Thymus (tissue), 11 donors: Measurements from ENCODE around the gene UGT1A7. TPM values are rescaled to one million over a fixed set of nuclear protein-coding genes. Genes with fewer than 3 reads are reported as not detected.
A peak's percentile ranks its signal among the peaks of the same experiment; 100 is the strongest.

Experiments
- DNase-seq, 9 donors: peaks; one replicate each; pipeline ENCODE4 v3.0.0-alpha.2; 2013; ENCODE audit warnings: low spot score in 9 of 9, low read depth in 6 of 9, missing footprints in 1 of 9
- H3K27ac ChIP-seq, 2 donors: one replicate each; pipeline ENCODE4 v1.5.1; 2013; ENCODE audit warnings: control low read depth in 1 of 2, low read depth in 1 of 2, low read length in 1 of 2, mild to moderate bottlenecking in 1 of 2, moderate library complexity in 1 of 2
- H3K27me3 ChIP-seq, 2 donors: one replicate each; pipeline ENCODE4 v1.5.1; 2013; ENCODE audit warnings: low read length in 1 of 2; ENCODE audit not compliant: control insufficient read depth in 2 of 2, insufficient read depth in 1 of 2
- H3K36me3 ChIP-seq, 2 donors: one replicate each; pipeline ENCODE4 v1.5.1; 2013; ENCODE audit warnings: low read length in 1 of 2, mild to moderate bottlenecking in 1 of 2, moderate library complexity in 1 of 2; ENCODE audit not compliant: control insufficient read depth in 2 of 2, insufficient read depth in 2 of 2
- H3K4me1 ChIP-seq, 2 donors: one replicate each; pipeline ENCODE4 v1.5.1; 2013; ENCODE audit warnings: low read length in 2 of 2; ENCODE audit not compliant: control insufficient read depth in 2 of 2, insufficient read depth in 2 of 2
- H3K4me3 ChIP-seq, 2 donors: one replicate each; pipeline ENCODE4 v1.5.1; 2013; ENCODE audit warnings: low read length in 2 of 2, control low read depth in 1 of 2, mild to moderate bottlenecking in 1 of 2
- H3K9me3 ChIP-seq, 2 donors: one replicate each; pipeline ENCODE4 v1.5.1; 2013; ENCODE audit warnings: low read length in 1 of 2, mild to moderate bottlenecking in 1 of 2; ENCODE audit not compliant: control insufficient read depth in 2 of 2, insufficient read depth in 1 of 2
- WGBS: extraction: QIAGEN DNeasy Blood & Tissue Kit; methylation state at CpG from one replicate; pipeline ENCODE4 v1.1.7; 2013; 5-methylcytosine and 5-hydroxymethylcytosine counted together
- polyA plus RNA-seq: library from polyadenylated mRNA; stranded (reverse); fragments of 200-250 nt; gene quantifications from one replicate; pipeline ENCODE4 v1.2.3, GENCODE V29; 2013
- total RNA-seq: library from RNA; stranded (reverse); fragments of 120-200 nt; gene quantifications from one replicate; pipeline ENCODE4 v1.2.4, GENCODE V29; 2013
- donor health status: healthy.

UGT1A7 gene
- total and polyA plus RNA-seq, 2 donors: 0.11 to 0.19 TPM

GRCh38 chr2:233702238-233702637 is 20.5 kb downstream of the UGT1A7 start:
- no peaks in the 10 kb centered on the region for H3K9me3 ChIP-seq
- H3K27ac ChIP-seq: no peak overlapping the region
- 77% methylated on average over 3 of the region's 3 CpGs for WGBS
- H3K27me3 ChIP-seq: no peaks in the 10 kb centered on the region
- H3K36me3 ChIP-seq: no peaks in the 10 kb centered on the region
- H3K4me3 ChIP-seq: no peak overlapping the region
- H3K4me1 ChIP-seq: no peaks in the 10 kb centered on the region
- no peak for DNase-seq

- Histone ChIP-seq H3K27me3 (no peaks in the 10 kb centered on the region), H3K36me3 (no peaks in the 10 kb centered on the region), H3K27ac (no peak overlapping the region), H3K4me3 (no peak overlapping the region), H3K4me1 (peaks cover 0 to under 1% of the 10 kb centered on the region in 2 donors), H3K9me3 (no peaks in the 10 kb centered on the region)
- no peak for DNase-seq
- WGBS: 71% methylated on average over 4 of the region's 4 CpGs
Observed at GRCh38 chr2:233705911-233706506, 24.3 kb downstream of the UGT1A7 start.

DNA sequence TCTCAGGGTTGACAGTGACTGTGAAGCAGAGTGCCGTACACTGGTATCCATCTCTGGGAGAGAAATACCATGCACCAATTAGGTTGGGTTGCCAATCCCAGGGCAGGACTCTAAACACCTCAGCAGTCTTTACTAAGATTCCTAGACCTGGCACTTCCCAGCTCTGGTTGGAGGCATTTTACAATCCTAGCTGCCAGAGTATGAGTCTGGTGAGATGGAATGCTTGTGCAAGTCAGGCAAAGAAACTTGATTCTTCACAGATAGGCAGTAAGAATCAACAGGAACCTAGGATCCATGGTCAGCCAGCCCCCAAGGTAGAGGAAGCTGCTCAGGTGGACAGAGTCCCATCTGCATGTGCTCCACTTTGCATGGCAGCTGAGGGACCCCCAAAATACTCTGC is 25.0 kb downstream of the UGT1A7 start:
- no peak for DNase-seq
- H3K36me3 ChIP-seq: no peaks in the 10 kb centered on the region
- WGBS: 0% methylated on average over 1 of the region's 1 CpG
- peaks cover 0 to 8% of the 10 kb centered on the region in 2 donors for H3K4me1 ChIP-seq
- no peak overlapping the region for H3K27ac ChIP-seq
- no peaks in the 10 kb centered on the region for H3K27me3 ChIP-seq
- H3K9me3 ChIP-seq: no peaks in the 10 kb centered on the region
- no peak overlapping the region for H3K4me3 ChIP-seq

GRCh38 chr2:233707940-233708644 is 26.4 kb downstream of the UGT1A7 start:
- peaks cover 0 to 18% of the 10 kb centered on the region in 2 donors for H3K4me1 ChIP-seq
- H3K36me3 ChIP-seq: no peaks in the 10 kb centered on the region
- H3K27me3 ChIP-seq: no peaks in the 10 kb centered on the region
- no peak overlapping the region for H3K4me3 ChIP-seq
- no peaks in the 10 kb centered on the region for H3K9me3 ChIP-seq
- WGBS: 94% methylated on average over 10 of the region's 10 CpGs
- no peak for DNase-seq
- H3K27ac ChIP-seq: no peak overlapping the region

DNA sequence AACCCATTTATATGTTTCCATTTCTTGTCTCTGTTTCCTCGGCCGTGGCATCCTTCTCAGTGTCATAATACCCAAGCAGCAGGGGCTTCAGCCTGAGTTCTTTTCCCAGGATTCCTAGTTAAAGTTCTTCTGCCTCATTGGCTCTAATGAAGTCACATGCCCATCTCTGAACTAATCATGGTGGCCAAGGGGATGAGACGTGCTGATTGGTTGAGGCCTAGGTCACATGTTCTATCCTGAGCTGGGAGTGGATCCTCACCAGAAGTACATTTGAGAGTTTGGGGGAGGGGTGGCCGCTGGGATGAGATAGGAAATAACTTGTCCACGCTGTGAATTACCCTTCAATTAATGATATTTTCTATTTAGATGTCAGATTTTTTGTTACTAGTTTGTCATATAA is 27.2 kb downstream of the UGT1A7 start:
- H3K36me3 ChIP-seq: no peaks in the 10 kb centered on the region
- H3K27ac ChIP-seq: no peak overlapping the region
- H3K4me1 ChIP-seq: peaks cover 0 to 22% of the 10 kb centered on the region in 2 donors
- no peaks in the 10 kb centered on the region for H3K9me3 ChIP-seq
- no peaks in the 10 kb centered on the region for H3K27me3 ChIP-seq
- DNase-seq: no peak
- WGBS: 96% methylated on average over 5 of the region's 5 CpGs
- H3K4me3 ChIP-seq: no peak overlapping the region

DNA sequence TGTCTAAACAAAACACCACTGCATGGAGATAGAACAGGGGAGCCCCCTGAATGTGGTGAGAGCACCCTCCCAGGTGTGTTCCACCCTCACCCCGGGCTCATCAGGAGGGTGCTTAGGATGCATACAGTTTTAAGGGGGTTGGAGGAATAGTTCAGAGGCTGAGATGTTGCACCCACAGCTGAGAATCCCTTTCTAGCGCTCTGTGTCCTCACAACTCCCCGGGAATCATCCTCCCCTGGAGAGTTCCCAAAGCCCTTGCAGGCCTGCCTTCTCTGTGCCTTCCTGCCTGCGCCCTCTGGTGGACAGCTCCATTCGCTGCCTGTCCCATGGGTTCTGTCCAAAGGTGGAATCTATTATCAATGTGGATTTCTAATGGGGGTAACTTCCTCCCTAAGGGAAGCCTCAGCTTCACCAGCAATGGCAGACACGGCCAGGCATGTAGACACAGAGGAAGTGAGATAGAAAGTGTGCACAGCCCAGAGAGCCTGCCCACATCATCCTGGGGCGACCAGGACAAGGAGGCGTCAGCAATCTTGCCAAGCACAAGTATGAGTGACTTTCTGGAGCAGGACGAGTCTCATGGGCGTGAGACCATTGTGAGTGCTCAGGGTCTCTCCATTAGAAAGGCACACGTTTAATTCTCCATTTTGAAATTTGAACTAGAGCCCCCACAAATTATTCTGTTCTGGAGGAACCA is 29.8 kb downstream of the UGT1A7 start:
- Histone ChIP-seq H3K27me3 (no peaks in the 10 kb centered on the region), H3K9me3 (no peaks in the 10 kb centered on the region), H3K36me3 (no peaks in the 10 kb centered on the region), H3K4me3 (no peak overlapping the region), H3K27ac (no peak overlapping the region), H3K4me1 (peaks cover 0 to 22% of the 10 kb centered on the region in 2 donors)
- peak in 8 of 9 donors; percentile 29 to 74 (median 55) for DNase-seq
- WGBS: 46% methylated on average over 11 of the region's 11 CpGs

DNA sequence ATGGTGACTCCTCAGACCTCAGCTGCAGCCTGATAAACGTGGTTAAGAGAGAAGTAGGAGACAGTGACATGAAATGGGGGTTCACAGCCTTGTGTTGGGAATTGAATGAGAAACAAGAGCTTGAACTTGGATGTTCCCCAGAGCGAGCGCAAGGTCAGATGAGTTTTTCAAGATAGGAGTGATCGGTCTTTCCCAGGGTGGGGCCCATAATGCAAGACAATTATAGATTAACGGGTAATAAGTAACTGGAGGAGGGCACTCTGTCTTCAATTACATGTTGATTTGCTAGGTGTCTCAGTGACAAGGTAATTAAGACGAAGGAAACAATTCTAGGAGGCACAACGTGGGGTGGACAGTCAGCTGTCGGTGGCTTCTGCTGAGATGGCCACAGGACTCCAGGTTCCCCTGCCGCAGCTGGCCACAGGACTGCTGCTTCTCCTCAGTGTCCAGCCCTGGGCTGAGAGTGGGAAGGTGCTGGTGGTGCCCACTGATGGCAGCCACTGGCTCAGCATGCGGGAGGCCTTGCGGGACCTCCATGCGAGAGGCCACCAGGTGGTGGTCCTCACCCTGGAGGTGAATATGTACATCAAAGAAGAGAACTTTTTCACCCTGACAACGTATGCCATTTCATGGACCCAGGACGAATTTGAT is 31.0 kb downstream of the UGT1A7 start, which contains the start of gene UGT1A5:
UGT1A5 (plus strand) TSS at position 297 of the 651 bp plus-strand sequence; CDS start at position 382, 85 bp downstream.
- Histone ChIP-seq H3K36me3 (no peaks in the 10 kb centered on the region), H3K27me3 (peaks cover 0 to 2% of the 10 kb centered on the region in 2 donors), H3K4me3 (no peak within 1 kb of the TSS), H3K27ac (no peak within 1 kb of the TSS), H3K9me3 (no peaks in the 10 kb centered on the region), H3K4me1 (peaks cover 0 to 22% of the 10 kb centered on the region in 2 donors)
- 87% methylated on average over 14 of the region's 14 CpGs for WGBS
- peak in 1 of 9 donors; percentile 9 for DNase-seq

- H3K9me3 ChIP-seq: no peaks in the 10 kb centered on the region
- no peak overlapping the region for H3K27ac ChIP-seq
- no peaks in the 10 kb centered on the region for H3K36me3 ChIP-seq
- DNase-seq: peak in 6 of 9 donors; percentile 6 to 58 (median 32)
- 38% methylated on average over 7 of the region's 7 CpGs for WGBS
- peaks cover 0 to 2% of the 10 kb centered on the region in 2 donors for H3K27me3 ChIP-seq
- H3K4me1 ChIP-seq: peaks cover 0 to 22% of the 10 kb centered on the region in 2 donors
- no peak overlapping the region for H3K4me3 ChIP-seq
Observed at GRCh38 chr2:233713262-233713615, 31.5 kb downstream of the UGT1A7 start.
